GM19438 (cell line): ENCODE data around the gene CEP131.
"Not testable (repeated sequence)": the region's sequence is repeated elsewhere in the genome, so short reads cannot be mapped to it uniquely, and the experiment has no call there.

ENCODE experiments used
- ATAC-seq: cut with Tn5 transposase; IDR thresholded peaks from one replicate; pipeline ENCODE4 v1.9.1; 2021; ENCODE audit warnings: low read depth; ENCODE audit not compliant: unreplicated experiment

CEP131 gene

DNA sequence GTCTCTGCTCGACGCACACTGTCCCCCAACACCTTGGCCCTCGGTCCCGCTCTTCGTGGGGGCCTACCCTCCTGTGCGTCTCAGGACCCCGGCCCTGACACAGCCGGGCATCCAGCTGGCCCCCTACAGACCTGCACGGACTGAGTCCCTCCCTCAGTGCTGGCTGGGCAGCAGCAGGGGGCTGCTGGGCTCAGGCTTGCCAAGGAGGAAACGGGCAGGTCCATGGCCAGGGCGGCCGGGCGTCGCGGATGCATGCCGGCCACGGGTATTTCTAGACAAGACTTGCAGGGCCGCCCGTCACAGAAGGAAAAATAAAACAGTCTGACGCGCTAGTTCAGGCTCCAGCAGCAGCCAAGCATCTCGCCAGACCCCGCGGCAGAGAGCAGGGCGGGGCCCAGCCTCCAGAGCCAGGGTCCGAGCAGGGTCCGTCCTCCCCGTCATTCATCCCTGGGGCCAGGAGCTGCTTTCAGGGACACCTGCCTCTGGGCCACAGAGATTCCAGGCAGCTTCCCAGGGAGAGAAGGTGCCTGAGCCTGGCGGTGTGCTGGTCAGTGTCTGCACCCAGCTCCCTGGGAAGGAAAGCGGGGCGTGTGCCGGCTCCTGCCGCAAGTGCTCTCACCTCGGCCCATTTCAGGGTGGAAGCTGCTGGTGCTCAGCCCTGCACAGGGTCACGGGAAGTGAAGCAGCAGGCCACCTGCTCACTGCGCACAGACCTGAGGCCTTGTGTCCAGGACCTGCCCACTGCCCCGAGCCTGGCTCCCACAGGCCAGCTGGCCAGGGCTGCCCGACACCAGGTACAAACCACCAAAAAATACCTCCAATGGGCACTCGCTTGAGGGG lies 64.7 kb downstream of the CEP131 start:
- no peak for ATAC-seq

DNA sequence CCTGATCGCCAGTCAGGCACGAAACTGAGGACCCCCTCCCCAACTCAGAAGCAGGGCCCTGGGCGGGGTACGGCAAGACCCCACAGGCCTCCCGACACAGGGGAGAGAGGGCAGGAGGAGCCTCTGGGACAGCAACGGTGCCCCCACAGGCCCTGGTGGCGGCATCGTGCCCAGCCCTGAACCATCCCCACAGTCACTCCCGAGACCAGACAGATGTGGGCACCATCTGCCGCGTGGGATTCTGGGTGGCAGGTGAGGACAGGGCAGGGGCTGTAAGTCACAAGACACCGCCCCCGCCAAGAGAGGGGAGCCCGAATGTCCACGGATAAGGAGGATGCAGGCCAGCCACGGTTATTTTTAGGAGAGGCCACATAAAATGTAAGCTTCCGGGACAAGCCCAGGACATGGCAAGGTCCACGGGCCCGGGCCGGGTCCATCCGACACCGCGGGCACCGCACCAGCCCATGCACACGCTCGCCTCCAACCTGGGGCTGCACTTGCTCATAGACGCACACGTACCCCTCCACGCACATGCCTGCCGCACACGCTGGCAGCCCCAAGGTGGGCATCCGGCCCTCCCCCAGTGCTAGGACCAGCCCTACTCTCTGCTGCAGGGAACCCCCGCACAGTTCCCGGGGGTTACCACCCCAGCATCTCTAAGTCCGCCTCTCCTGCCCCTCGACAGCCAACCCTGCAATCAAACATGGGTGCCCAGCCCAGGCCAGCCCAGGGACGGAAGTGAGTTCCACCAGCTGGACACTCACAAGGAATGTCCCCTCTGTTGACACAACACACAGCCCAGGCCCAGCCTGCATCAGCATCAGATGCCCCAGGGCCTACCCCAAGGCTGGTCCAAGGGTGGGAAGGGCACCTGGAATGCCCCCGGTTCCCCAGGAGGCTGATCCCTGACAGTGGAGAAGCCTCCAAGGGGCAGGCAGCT lies 65.6 kb downstream of the CEP131 start:
- no peak for ATAC-seq

DNA sequence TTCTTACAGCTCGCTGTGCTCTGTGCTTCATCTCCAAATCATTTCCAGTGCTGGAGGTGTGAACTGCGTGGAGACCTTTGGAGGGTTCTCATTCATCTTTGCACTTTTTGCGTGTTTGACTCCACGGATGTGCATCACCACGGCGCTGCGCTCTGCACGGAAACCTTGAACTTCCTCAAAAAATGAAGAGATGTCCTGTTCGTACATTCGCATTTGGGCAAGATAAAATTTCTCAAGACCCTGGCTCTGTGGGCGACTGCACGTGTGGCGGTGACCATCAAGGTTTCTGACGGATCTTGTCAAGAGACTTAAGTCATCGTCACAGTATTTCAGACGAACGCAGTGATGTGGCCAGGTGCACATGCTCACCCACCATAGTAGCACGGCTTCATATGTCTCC lies 67.8 kb downstream of the CEP131 start:
- no peak for ATAC-seq

DNA sequence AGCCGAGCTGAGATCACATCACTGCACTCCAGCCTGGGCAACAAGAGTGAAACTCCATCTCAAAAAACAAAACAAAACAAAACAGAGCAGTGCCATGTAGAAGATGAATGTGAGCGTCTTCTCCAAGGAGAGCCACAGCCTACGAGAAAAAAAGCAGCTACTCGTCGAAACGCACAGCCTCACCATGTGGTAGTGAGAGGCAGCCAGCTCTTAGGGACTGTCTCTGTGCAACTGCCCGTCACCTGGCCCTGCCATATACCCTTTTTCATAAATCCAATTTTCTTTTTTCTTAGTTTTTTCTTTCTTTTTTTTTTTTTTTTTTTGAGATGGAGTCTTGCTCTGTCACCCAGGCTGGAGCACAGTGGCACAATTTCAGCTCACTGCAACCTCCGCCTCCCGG lies 68.7 kb downstream of the CEP131 start:
- not testable (repeated sequence) for ATAC-seq

DNA sequence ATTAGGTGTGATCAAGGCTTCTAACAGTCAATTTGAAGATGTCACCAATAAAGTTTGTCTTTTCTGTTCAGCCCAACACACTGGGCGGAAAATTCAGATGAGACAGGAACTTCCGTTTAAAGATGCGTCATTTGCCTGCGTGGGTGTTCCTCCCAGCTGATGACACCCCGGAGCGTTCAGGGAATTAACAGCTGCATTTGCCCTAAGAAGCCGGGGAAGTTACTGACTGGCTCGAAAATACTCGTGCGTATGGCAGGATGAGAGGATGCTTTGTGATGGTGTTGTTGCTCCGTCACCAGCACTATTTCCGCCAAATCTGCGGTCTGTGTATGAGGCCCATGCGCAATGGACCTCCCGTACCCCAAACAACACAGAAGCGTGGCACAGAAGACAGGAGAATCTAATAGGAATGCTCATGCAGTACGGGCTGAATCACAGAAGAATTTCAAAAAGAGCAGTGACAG lies 69.4 kb downstream of the CEP131 start:
- ATAC-seq = no peak

DNA sequence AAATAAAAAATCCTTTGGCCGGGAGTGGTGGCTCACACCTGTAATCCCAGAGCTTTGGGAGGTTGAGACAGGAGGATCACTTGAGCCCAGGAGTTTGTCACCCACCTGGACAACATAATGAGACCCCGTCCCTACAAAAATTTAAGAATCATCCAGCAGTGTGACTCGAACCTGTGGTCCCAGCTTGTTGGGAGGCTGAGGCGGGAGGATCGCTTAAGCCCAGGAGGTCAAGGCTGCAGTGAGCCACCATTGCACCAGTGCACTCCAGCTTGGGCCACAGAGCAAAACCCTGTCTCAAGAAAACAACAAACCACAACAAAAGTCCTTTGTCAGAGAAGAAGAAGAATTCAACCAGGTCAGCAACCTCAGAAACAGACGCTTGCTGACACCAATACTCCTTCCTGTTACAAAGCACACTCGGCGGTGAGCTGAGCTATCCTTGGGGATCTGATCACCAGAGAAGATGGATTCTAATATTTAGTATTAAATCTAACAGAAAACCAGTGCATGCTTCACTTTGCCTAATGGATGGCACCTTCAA lies 70.4 kb downstream of the CEP131 start:
- ATAC-seq = no peak

DNA sequence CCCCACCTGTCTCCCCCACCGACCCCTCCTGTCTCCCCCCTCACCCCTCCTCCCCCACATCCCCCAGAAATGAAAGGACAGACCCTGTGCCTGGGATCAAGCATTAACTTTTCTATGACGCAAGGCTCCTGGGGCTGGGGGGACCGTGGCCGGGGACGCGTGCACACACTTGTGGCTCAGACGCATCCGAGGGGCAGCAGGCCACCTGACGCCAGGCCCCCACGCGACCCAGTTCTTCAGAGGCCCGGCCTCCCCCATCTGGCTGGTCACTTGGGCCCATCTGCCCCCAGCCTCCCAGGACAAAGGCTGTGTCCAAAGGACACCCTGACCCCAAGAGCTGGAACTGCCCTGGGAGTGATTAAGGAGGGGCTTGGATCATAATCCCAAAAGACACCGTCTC lies 71.5 kb downstream of the CEP131 start:
- ATAC-seq = no peak

DNA sequence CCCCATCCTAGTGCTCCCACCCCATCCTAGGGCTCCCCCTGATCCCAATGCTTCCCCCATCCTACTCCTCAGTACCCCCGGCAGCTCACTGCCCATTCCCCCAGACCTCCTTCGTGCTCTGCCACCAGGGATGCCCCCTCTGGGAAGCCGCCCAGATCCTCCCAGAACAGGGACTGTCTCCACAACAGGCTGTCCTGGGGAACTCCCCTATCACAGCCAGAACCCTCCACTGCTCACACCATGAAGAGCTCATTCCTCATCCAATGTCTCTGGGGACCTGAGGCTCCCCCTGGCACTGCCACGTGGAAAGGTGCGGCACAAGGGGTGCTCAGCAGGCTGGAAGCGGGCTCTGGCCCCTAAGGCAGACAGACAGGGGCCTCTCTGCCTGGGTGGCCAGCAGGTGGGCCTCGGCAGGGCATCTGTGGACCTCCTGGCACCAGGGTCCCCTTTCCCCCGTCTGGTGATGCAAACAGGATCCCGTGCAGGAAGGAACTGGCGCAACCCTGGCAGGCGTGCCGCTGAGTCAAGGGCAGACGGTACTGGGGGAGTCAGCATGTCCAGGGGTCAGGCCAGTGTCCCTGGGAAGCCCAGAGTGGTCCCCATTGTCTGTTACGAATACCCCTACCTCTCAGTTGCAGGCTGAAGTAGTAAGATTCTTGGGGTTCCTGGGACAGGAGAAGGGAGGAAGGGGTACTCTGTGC lies 72.2 kb downstream of the CEP131 start:
- no peak for ATAC-seq

DNA sequence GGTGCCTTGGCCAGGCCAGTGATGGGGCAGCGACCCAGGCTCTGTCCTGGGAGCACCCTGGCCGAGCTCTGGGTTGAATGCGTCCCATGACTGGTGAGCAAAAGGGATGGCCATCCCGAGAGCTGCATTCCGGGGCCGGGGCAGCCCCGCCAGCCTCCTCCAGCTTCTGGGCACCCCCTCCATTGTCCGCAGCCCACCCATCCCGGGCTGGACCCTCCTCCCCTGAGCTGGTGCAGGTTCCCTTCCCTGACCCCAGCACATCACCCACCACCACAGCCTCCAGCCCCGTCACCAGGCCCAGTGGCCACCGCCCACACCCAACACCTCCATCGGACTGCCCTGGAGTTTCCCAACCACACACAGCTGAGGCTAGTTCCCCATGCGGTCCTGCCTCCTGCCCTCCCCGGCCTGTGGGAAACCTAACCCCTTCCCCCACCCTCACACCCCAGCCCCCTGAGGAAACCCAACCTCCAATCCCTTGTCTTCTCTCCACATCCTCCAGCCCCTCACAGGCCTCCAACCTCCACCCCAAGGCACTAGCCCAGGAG lies 73.7 kb downstream of the CEP131 start:
- no peak for ATAC-seq

DNA sequence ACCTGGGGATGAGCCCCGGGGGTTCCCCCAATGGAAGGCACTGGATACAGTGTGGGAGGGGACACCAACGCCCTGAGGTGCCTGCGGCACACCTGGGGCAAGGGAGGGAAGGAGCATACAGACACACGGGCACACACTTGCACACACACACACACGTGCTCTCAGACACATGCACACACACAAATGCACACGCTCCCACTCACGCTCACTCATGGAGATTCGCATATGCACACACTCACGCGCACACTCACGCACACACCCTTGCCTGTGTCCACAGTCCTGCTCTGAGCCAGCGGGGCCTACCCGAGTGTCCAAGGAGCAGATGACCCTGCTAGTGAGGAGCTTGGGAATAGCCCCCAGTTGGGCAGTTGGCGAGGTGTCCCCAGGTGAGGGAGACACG lies 74.2 kb downstream of the CEP131 start:
- ATAC-seq = no peak

DNA sequence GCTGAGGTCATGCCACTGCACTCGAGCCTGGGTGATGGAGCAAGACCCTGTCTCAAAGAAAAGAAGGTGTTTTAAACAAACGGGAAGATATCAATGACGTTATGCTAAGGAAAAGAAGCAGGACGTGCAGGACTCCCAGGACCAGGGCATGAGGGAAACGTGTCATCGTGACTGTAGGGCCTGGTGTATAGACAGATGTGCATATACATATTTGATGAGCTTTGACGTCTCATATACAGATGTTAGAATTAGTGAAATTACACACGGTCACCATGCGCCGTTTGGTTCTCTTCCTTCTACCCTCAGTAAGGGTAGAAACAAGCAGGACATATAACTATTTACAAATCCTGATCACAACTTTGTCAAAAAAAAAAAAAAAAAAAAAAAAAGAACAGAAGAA lies 75.1 kb downstream of the CEP131 start:
- ATAC-seq = no peak

DNA sequence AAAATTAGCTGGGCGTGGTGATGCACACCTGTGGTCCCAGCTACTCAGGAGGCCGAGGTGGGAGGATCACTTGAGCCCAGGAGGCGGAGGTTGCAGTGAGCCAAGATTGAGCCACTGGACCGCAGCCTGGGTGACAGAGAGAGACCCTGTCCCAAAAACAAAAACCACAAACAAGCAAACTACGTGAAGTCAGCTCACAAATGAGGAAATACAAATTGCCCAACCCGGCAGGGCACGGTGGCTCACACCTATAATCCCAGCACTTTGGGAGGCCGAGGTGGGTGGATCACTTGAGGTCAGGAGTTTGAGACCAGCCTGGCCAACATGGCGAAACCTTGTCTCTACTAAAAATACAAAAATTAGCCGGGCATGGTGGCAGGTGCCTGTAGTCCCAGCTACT lies 76.6 kb downstream of the CEP131 start:
- not testable (repeated sequence) for ATAC-seq

DNA sequence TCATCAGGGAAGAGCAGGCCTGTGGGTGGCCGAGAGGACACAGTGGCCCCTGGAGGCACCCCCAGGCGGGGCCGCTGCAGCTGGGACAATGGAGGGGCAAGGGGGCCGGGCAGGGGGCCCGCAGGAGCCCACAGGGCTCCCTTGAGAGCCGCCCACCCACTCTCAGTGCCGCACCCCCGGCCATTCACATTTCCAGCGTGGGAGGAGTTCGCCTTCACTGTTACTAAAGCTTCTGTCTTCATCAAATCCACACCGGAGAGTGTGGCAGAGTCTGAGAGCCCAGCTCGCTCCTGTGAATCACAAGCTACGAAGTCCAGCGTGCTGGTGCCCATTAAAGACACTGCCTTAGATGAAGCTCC lies 78.4 kb downstream of the CEP131 start:
- no peak for ATAC-seq

DNA sequence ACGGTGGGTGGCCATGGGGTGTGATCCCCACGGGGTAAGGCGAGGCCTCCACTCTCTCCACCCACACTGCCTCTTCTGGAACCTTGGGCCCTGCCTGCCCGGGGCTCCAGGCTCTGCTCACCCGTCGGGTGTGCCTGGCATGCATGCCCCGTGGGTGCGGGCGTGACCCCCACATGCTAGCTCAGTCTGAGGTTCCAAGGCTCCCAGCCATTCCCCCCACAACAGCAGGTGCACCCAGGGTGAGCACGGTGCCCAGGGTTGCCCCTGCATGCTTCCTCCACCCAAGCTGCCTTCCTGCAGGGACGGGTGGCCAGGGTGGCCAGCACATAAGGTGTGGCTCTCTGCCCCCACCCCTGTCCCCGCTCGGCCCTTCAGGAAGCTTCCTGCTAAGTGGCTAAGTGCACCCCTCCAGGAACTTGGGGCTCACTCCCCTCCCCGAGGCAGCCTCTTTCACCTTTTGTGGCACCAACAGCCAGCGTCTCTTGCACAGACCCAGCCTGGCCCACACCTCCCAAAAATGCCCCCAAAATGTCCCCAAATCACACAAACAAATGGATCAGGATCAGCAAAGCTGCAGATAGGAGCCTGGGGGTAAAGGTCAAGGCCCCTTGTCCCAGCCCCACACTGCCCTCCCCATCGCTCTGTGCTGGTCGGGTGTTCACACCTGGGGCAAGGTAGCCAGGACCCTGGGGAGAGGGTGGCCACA lies 78.9 kb downstream of the CEP131 start:
- ATAC-seq = no peak

DNA sequence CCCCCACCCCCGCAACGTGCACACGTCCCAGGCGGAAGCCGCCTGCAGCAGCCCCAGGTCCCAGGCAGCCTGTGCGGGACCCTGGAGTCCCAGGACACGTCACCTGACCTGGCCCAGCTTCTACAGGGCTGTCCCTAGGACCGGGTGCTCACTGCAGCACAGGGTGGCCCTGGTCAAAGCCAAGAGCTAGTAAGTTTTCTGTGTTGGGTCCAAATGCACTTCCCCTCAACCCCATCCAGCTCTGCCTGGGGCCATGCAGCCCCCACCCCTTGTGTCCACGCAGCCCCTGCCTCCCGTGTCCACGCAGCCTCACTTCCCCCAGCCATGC lies 79.6 kb downstream of the CEP131 start:
- ATAC-seq = no peak

DNA sequence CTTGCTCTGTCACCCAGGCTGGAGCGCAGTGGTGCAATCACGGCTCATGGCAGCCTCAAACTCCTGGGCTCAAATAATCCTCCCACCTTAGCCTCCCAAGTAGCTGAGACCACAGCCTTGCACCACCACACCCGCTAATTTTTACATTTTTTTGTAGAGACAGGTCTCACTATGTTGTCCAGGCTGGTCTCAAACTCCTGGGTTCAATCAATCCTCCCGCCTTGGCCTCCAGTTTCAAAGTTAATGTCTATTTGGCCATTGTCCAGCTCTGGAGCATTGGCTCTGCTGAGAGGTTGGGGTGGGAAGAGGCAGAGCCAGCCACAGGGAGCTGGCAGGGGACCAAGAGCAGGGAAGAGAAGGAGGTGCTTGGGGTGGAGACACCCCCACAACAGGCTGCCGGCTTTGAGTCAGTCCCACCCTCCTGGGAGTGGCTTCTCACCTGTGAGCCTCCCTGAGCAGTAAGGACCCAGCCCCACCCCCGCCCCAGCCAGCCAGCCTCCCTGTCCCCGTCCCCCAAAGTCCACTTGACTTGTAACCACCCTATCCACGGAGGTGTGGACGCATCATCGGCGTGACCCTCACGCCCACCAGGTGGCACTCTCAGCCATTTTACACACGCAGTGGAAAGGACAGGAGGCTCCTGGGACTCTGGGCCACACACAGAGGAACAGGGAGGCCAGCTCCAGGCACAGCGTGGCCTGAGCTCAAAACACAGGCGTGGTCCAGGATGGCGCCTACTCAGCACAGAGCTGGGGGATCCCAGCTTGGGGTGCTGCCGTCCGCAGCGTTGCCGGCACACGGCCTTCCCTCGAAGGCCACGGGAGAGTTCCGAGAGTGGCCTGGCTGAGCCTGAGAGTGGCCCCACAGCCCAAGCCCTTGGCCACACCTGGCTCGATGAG lies 80.2 kb downstream of the CEP131 start:
- ATAC-seq = no peak

DNA sequence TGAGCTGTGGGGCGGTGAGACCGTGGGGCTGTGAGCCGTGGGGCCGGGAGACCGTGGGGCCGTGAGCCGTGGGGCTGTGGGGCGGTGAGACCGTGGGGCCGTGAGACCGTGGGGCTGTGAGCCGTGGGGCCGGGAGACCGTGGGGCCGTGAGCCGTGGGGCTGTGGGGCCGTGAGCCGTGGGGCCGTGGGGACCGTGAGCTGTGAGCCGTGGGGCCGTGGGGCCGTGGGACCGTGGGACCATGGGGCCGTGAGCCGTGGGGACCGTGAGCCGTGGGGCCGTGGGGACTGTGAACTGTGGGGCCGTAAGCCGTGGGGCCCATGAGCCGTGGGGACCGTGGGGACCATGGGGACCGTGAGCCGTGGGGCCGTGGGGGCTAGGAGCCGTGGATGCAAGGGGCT lies 82.1 kb downstream of the CEP131 start:
- ATAC-seq = no peak

DNA sequence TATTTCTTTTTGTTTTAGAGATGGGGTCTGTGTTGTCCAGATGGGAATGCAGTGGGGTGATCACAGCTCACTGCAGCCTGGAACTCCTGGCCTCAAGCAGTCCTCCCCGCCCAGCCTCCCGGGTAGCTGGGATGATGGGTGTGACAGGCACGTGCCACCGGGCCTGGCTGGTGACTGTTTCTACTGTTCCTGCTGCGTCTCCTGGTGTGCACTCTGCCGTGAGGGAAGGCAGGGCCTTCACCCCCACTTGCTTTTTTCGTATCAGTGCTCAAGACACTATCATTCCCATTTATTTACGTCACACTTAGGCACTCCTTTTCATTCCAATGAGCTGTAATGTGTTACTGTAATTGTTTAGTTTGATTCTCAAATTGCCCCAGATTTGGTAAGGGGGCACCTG lies 82.7 kb downstream of the CEP131 start:
- no peak for ATAC-seq
